Smooth muscle cell of the brain vasculature (primary cell): ENCODE results near the gene KRTAP5-5.
"Not testable (repeated sequence)": the region's sequence is repeated elsewhere in the genome, so short reads cannot be mapped to it uniquely, and the experiment has no call there.

Experiments used
- DNase-seq: peaks from one replicate; pipeline ENCODE4 v3.0.0-alpha.2; 2012; ENCODE audit warnings: low read depth, low spot score

Gene KRTAP5-5

GRCh38 chr11:1642288-1643145 lies 12.9 kb downstream of the KRTAP5-5 start:
- DNase-seq = no peak

- no peak for DNase-seq
Observed at GRCh38 chr11:1643146-1643690, 13.6 kb downstream of the KRTAP5-5 start.

- DNase-seq = no peak
Observed at GRCh38 chr11:1644601-1645356, 15.2 kb downstream of the KRTAP5-5 start.

- DNase-seq = no peak
Observed at GRCh38 chr11:1645357-1645821, 15.8 kb downstream of the KRTAP5-5 start.

- DNase-seq = not testable (repeated sequence)
Observed at GRCh38 chr11:1646540-1646939, 17.0 kb downstream of the KRTAP5-5 start.

GRCh38 chr11:1647901-1648652 lies 18.5 kb downstream of the KRTAP5-5 start:
- DNase-seq = no peak

GRCh38 chr11:1648653-1649420 lies 19.3 kb downstream of the KRTAP5-5 start:
- no peak for DNase-seq

GRCh38 chr11:1650034-1650917 lies 20.7 kb downstream of the KRTAP5-5 start:
- DNase-seq = no peak

- DNase-seq = no peak
Observed at GRCh38 chr11:1650918-1651262, 21.3 kb downstream of the KRTAP5-5 start.

GRCh38 chr11:1651411-1651980 lies 21.9 kb downstream of the KRTAP5-5 start:
- no peak for DNase-seq

- no peak for DNase-seq
Observed at GRCh38 chr11:1652026-1652425, 22.5 kb downstream of the KRTAP5-5 start.

GRCh38 chr11:1652442-1652770 lies 22.8 kb downstream of the KRTAP5-5 start:
- no peak for DNase-seq

- DNase-seq = peak; percentile 12
Observed at GRCh38 chr11:1652771-1653540, 23.4 kb downstream of the KRTAP5-5 start.

GRCh38 chr11:1653541-1654387 lies 24.2 kb downstream of the KRTAP5-5 start:
- no peak for DNase-seq

- DNase-seq = no peak
Observed at GRCh38 chr11:1654388-1655167, 25.0 kb downstream of the KRTAP5-5 start.

- no peak for DNase-seq
Observed at GRCh38 chr11:1655168-1656060, 25.8 kb downstream of the KRTAP5-5 start.
